ENCODE data around the gene CGNL1.

CGNL1 gene

GRCh38 chr15:57510647-57511046, 134.3 kb downstream of the CGNL1 start:
- Histone ChIP-seq H3K36me3 (ENCODE audit: control insufficient read depth, insufficient read depth, low read length) (no peaks in the 10 kb centered on the region), H3K4me3 (ENCODE audit: insufficient read depth, low read depth, low read length) (no peak overlapping the region), H3K9me3 (ENCODE audit: control insufficient read depth, low read length) (no peaks in the 10 kb centered on the region), H3K4me1 (ENCODE audit: control insufficient read depth, insufficient read depth, low read length) (peaks cover 14% of the 10 kb centered on the region), H3K27ac (ENCODE audit: insufficient read depth, low read depth, low read length, poor library complexity, severe bottlenecking) (no peak overlapping the region), H3K27me3 (ENCODE audit: control insufficient read depth, insufficient read depth, low read length, poor library complexity, severe bottlenecking) (no peaks in the 10 kb centered on the region)
- WGBS, 2 experiments: 93 to 94% methylated on average over 9 of the region's 9 CpGs

- no peak overlapping the region for H3K4me3 ChIP-seq (ENCODE audit: insufficient read depth, low read depth, low read length)
- WGBS, 2 experiments: 88 to 92% methylated on average over 22 of the region's 22 CpGs
- H3K36me3 ChIP-seq (ENCODE audit: control insufficient read depth, insufficient read depth, low read length): no peaks in the 10 kb centered on the region
Measured at GRCh38 chr15:57516327-57517029, 140.2 kb downstream of the CGNL1 start.

GRCh38 chr15:57517030-57517671, 140.8 kb downstream of the CGNL1 start:
- WGBS, 2 experiments: 92 to 95% methylated on average over 6 of the region's 6 CpGs

More at GRCh38 chr15:57516327-57517029, 140.2 kb downstream of the CGNL1 start:
- Histone ChIP-seq H3K27ac (ENCODE audit: insufficient read depth, low read depth, low read length, poor library complexity, severe bottlenecking) (no peak overlapping the region), H3K9me3 (ENCODE audit: control insufficient read depth, low read length) (no peaks in the 10 kb centered on the region), H3K4me1 (ENCODE audit: control insufficient read depth, insufficient read depth, low read length) (no peaks in the 10 kb centered on the region), H3K27me3 (ENCODE audit: control insufficient read depth, insufficient read depth, low read length, poor library complexity, severe bottlenecking) (no peaks in the 10 kb centered on the region)

GRCh38 chr15:57518779-57519405, 142.6 kb downstream of the CGNL1 start:
- no peaks in the 10 kb centered on the region for H3K9me3 ChIP-seq (ENCODE audit: control insufficient read depth, low read length)
- H3K27ac ChIP-seq (ENCODE audit: insufficient read depth, low read depth, low read length, poor library complexity, severe bottlenecking): no peak overlapping the region
- 94 to 95% methylated on average over 13 of the region's 13 CpGs for WGBS, 2 experiments
- no peaks in the 10 kb centered on the region for H3K36me3 ChIP-seq (ENCODE audit: control insufficient read depth, insufficient read depth, low read length)
- no peaks in the 10 kb centered on the region for H3K27me3 ChIP-seq (ENCODE audit: control insufficient read depth, insufficient read depth, low read length, poor library complexity, severe bottlenecking)
- H3K4me1 ChIP-seq (ENCODE audit: control insufficient read depth, insufficient read depth, low read length): no peaks in the 10 kb centered on the region
- no peak overlapping the region for H3K4me3 ChIP-seq (ENCODE audit: insufficient read depth, low read depth, low read length)

More at GRCh38 chr15:57517030-57517671, 140.8 kb downstream of the CGNL1 start:
- Histone ChIP-seq H3K4me3 (ENCODE audit: insufficient read depth, low read depth, low read length) (no peak overlapping the region), H3K9me3 (ENCODE audit: control insufficient read depth, low read length) (no peaks in the 10 kb centered on the region), H3K27me3 (ENCODE audit: control insufficient read depth, insufficient read depth, low read length, poor library complexity, severe bottlenecking) (no peaks in the 10 kb centered on the region), H3K4me1 (ENCODE audit: control insufficient read depth, insufficient read depth, low read length) (no peaks in the 10 kb centered on the region), H3K27ac (ENCODE audit: insufficient read depth, low read depth, low read length, poor library complexity, severe bottlenecking) (no peak overlapping the region), H3K36me3 (ENCODE audit: control insufficient read depth, insufficient read depth, low read length) (no peaks in the 10 kb centered on the region)

GRCh38 chr15:57519806-57520205, 143.5 kb downstream of the CGNL1 start:
- 90 to 96% methylated on average over 4 of the region's 4 CpGs for WGBS, 2 experiments

GRCh38 chr15:57521503-57521902, 145.2 kb downstream of the CGNL1 start:
- no peaks in the 10 kb centered on the region for H3K36me3 ChIP-seq (ENCODE audit: control insufficient read depth, insufficient read depth, low read length)
- no peaks in the 10 kb centered on the region for H3K27me3 ChIP-seq (ENCODE audit: control insufficient read depth, insufficient read depth, low read length, poor library complexity, severe bottlenecking)
- no peak overlapping the region for H3K27ac ChIP-seq (ENCODE audit: insufficient read depth, low read depth, low read length, poor library complexity, severe bottlenecking)
- peaks cover 2% of the 10 kb centered on the region for H3K4me1 ChIP-seq (ENCODE audit: control insufficient read depth, insufficient read depth, low read length)
- no peaks in the 10 kb centered on the region for H3K9me3 ChIP-seq (ENCODE audit: control insufficient read depth, low read length)
- no peak overlapping the region for H3K4me3 ChIP-seq (ENCODE audit: insufficient read depth, low read depth, low read length)
- 88 to 98% methylated on average over 1 to 2 of the region's 2 CpGs for WGBS, 2 experiments

More at GRCh38 chr15:57519806-57520205, 143.5 kb downstream of the CGNL1 start:
- Histone ChIP-seq H3K9me3 (ENCODE audit: control insufficient read depth, low read length) (no peaks in the 10 kb centered on the region), H3K4me3 (ENCODE audit: insufficient read depth, low read depth, low read length) (no peak overlapping the region), H3K36me3 (ENCODE audit: control insufficient read depth, insufficient read depth, low read length) (no peaks in the 10 kb centered on the region), H3K4me1 (ENCODE audit: control insufficient read depth, insufficient read depth, low read length) (peaks cover 2% of the 10 kb centered on the region), H3K27ac (ENCODE audit: insufficient read depth, low read depth, low read length, poor library complexity, severe bottlenecking) (no peak overlapping the region), H3K27me3 (ENCODE audit: control insufficient read depth, insufficient read depth, low read length, poor library complexity, severe bottlenecking) (no peaks in the 10 kb centered on the region)

- Histone ChIP-seq H3K4me1 (ENCODE audit: control insufficient read depth, insufficient read depth, low read length) (peaks cover 4% of the 10 kb centered on the region), H3K9me3 (ENCODE audit: control insufficient read depth, low read length) (no peaks in the 10 kb centered on the region), H3K4me3 (ENCODE audit: insufficient read depth, low read depth, low read length) (no peak overlapping the region), H3K36me3 (ENCODE audit: control insufficient read depth, insufficient read depth, low read length) (no peaks in the 10 kb centered on the region), H3K27me3 (ENCODE audit: control insufficient read depth, insufficient read depth, low read length, poor library complexity, severe bottlenecking) (no peaks in the 10 kb centered on the region), H3K27ac (ENCODE audit: insufficient read depth, low read depth, low read length, poor library complexity, severe bottlenecking) (no peak overlapping the region)
- WGBS, 2 experiments: 95 to 96% methylated on average over 9 of the region's 9 CpGs
Measured at GRCh38 chr15:57522148-57522547, 145.8 kb downstream of the CGNL1 start.

GRCh38 chr15:57525581-57525980, 149.3 kb downstream of the CGNL1 start:
- H3K4me3 ChIP-seq (ENCODE audit: insufficient read depth, low read depth, low read length): no peak overlapping the region
- 94 to 96% methylated on average over 2 of the region's 2 CpGs for WGBS, 2 experiments
- no peaks in the 10 kb centered on the region for H3K9me3 ChIP-seq (ENCODE audit: control insufficient read depth, low read length)
- no peak overlapping the region for H3K27ac ChIP-seq (ENCODE audit: insufficient read depth, low read depth, low read length, poor library complexity, severe bottlenecking)
- H3K36me3 ChIP-seq (ENCODE audit: control insufficient read depth, insufficient read depth, low read length): no peaks in the 10 kb centered on the region
- no peaks in the 10 kb centered on the region for H3K27me3 ChIP-seq (ENCODE audit: control insufficient read depth, insufficient read depth, low read length, poor library complexity, severe bottlenecking)
- peaks cover 8% of the 10 kb centered on the region for H3K4me1 ChIP-seq (ENCODE audit: control insufficient read depth, insufficient read depth, low read length)

GRCh38 chr15:57526076-57526475, 149.8 kb downstream of the CGNL1 start:
- Histone ChIP-seq H3K36me3 (ENCODE audit: control insufficient read depth, insufficient read depth, low read length) (no peaks in the 10 kb centered on the region), H3K27me3 (ENCODE audit: control insufficient read depth, insufficient read depth, low read length, poor library complexity, severe bottlenecking) (no peaks in the 10 kb centered on the region), H3K4me1 (ENCODE audit: control insufficient read depth, insufficient read depth, low read length) (peaks cover 8% of the 10 kb centered on the region), H3K4me3 (ENCODE audit: insufficient read depth, low read depth, low read length) (no peak overlapping the region), H3K9me3 (ENCODE audit: control insufficient read depth, low read length) (no peaks in the 10 kb centered on the region), H3K27ac (ENCODE audit: insufficient read depth, low read depth, low read length, poor library complexity, severe bottlenecking) (no peak overlapping the region)

- WGBS, 2 experiments: 80 to 85% methylated on average over 4 to 5 of the region's 5 CpGs
- no peaks in the 10 kb centered on the region for H3K27me3 ChIP-seq (ENCODE audit: control insufficient read depth, insufficient read depth, low read length, poor library complexity, severe bottlenecking)
- H3K9me3 ChIP-seq (ENCODE audit: control insufficient read depth, low read length): no peaks in the 10 kb centered on the region
- peaks cover 8% of the 10 kb centered on the region for H3K4me1 ChIP-seq (ENCODE audit: control insufficient read depth, insufficient read depth, low read length)
- no peak overlapping the region for H3K4me3 ChIP-seq (ENCODE audit: insufficient read depth, low read depth, low read length)
- H3K36me3 ChIP-seq (ENCODE audit: control insufficient read depth, insufficient read depth, low read length): no peaks in the 10 kb centered on the region
- H3K27ac ChIP-seq (ENCODE audit: insufficient read depth, low read depth, low read length, poor library complexity, severe bottlenecking): no peak overlapping the region
Measured at GRCh38 chr15:57526615-57527014, 150.3 kb downstream of the CGNL1 start.

All from ectodermal cell (in vitro differentiated cells).